ENCODE measurements around the gene KCND2. TPM values are rescaled to one million over a fixed set of nuclear protein-coding genes. Genes with fewer than 3 reads are reported as not detected.

Gene KCND2
- total RNA-seq, 3 donors from 2014 or later, result not detected

- Mint-ChIP-seq H3K9me3 (peaks cover 7% of the 10 kb centered on the region), H3K4me1 (ENCODE audit: low read depth) (no peaks in the 10 kb centered on the region), H3K27me3 (ENCODE audit: low read depth) (no peaks in the 10 kb centered on the region), H3K4me3 (no peak overlapping the region), H3K36me3 (ENCODE audit: insufficient read depth) (no peaks in the 10 kb centered on the region)
- DNase-seq (no peak), ATAC-seq (no peak)
Observed at GRCh38 chr7:120464104-120464503, 191.1 kb downstream of the KCND2 start.

GRCh38 chr7:120467676-120468075 lies 194.7 kb downstream of the KCND2 start:
- Mint-ChIP-seq H3K27me3 (ENCODE audit: low read depth) (no peaks in the 10 kb centered on the region), H3K4me3 (no peak overlapping the region), H3K36me3 (ENCODE audit: insufficient read depth) (no peaks in the 10 kb centered on the region), H3K9me3 (peaks cover 6% of the 10 kb centered on the region), H3K4me1 (ENCODE audit: low read depth) (no peaks in the 10 kb centered on the region)
- ATAC-seq, result no peak
- no peak for DNase-seq

- H3K4me3 Mint-ChIP-seq, result no peak overlapping the region
- H3K27me3 Mint-ChIP-seq (ENCODE audit: low read depth), result no peaks in the 10 kb centered on the region
- no peak for ATAC-seq
- no peaks in the 10 kb centered on the region for H3K36me3 Mint-ChIP-seq (ENCODE audit: insufficient read depth)
- H3K4me1 Mint-ChIP-seq (ENCODE audit: low read depth), result no peaks in the 10 kb centered on the region
- peaks cover 6% of the 10 kb centered on the region for H3K9me3 Mint-ChIP-seq
- DNase-seq, result no peak
Observed at GRCh38 chr7:120468611-120469010, 195.6 kb downstream of the KCND2 start.

GRCh38 chr7:120472892-120473291 lies 199.9 kb downstream of the KCND2 start:
- Mint-ChIP-seq H3K27me3 (ENCODE audit: low read depth) (no peaks in the 10 kb centered on the region), H3K36me3 (ENCODE audit: insufficient read depth) (no peaks in the 10 kb centered on the region), H3K4me1 (ENCODE audit: low read depth) (no peaks in the 10 kb centered on the region), H3K9me3 (peaks cover 2% of the 10 kb centered on the region), H3K4me3 (no peak overlapping the region)
- ATAC-seq, result no peak
- DNase-seq, result no peak

- H3K27me3 Mint-ChIP-seq (ENCODE audit: low read depth), result no peaks in the 10 kb centered on the region
- H3K36me3 Mint-ChIP-seq (ENCODE audit: insufficient read depth), result no peaks in the 10 kb centered on the region
- no peak overlapping the region for H3K4me3 Mint-ChIP-seq
- H3K4me1 Mint-ChIP-seq (ENCODE audit: low read depth), result no peaks in the 10 kb centered on the region
- H3K9me3 Mint-ChIP-seq, result peaks cover 2% of the 10 kb centered on the region
- ATAC-seq (no peak), DNase-seq (no peak)
Observed at GRCh38 chr7:120473352-120473751, 200.4 kb downstream of the KCND2 start.

- H3K9me3 Mint-ChIP-seq, result no peaks in the 10 kb centered on the region
- ATAC-seq (no peak), DNase-seq (no peak)
- no peak overlapping the region for H3K4me3 Mint-ChIP-seq
- no peaks in the 10 kb centered on the region for H3K36me3 Mint-ChIP-seq (ENCODE audit: insufficient read depth)
- no peaks in the 10 kb centered on the region for H3K27me3 Mint-ChIP-seq (ENCODE audit: low read depth)
- no peaks in the 10 kb centered on the region for H3K4me1 Mint-ChIP-seq (ENCODE audit: low read depth)
Observed at GRCh38 chr7:120475994-120476393, 203.0 kb downstream of the KCND2 start.

GRCh38 chr7:120480472-120480871 lies 207.5 kb downstream of the KCND2 start:
- ATAC-seq (no peak), DNase-seq (no peak)
- no peaks in the 10 kb centered on the region for H3K4me1 Mint-ChIP-seq (ENCODE audit: low read depth)
- no peak overlapping the region for H3K4me3 Mint-ChIP-seq
- H3K27me3 Mint-ChIP-seq (ENCODE audit: low read depth), result no peaks in the 10 kb centered on the region
- H3K9me3 Mint-ChIP-seq, result peaks cover 5% of the 10 kb centered on the region
- no peaks in the 10 kb centered on the region for H3K36me3 Mint-ChIP-seq (ENCODE audit: insufficient read depth)

- Mint-ChIP-seq H3K4me1 (ENCODE audit: low read depth) (no peaks in the 10 kb centered on the region), H3K27me3 (ENCODE audit: low read depth) (no peaks in the 10 kb centered on the region), H3K36me3 (ENCODE audit: insufficient read depth) (no peaks in the 10 kb centered on the region), H3K9me3 (peaks cover 5% of the 10 kb centered on the region), H3K4me3 (no peak overlapping the region)
- no peak for ATAC-seq
- no peak for DNase-seq
Observed at GRCh38 chr7:120480930-120481329, 208.0 kb downstream of the KCND2 start.

GRCh38 chr7:120486164-120486563 lies 213.2 kb downstream of the KCND2 start:
- no peak for ATAC-seq
- peaks cover 11% of the 10 kb centered on the region for H3K9me3 Mint-ChIP-seq
- DNase-seq, result no peak
- no peaks in the 10 kb centered on the region for H3K36me3 Mint-ChIP-seq (ENCODE audit: insufficient read depth)
- no peaks in the 10 kb centered on the region for H3K27me3 Mint-ChIP-seq (ENCODE audit: low read depth)
- H3K4me1 Mint-ChIP-seq (ENCODE audit: low read depth), result no peaks in the 10 kb centered on the region
- H3K4me3 Mint-ChIP-seq, result no peak overlapping the region

GRCh38 chr7:120502132-120502531 lies 229.2 kb downstream of the KCND2 start:
- no peaks in the 10 kb centered on the region for H3K4me1 Mint-ChIP-seq (ENCODE audit: low read depth)
- H3K4me3 Mint-ChIP-seq, result no peak overlapping the region
- DNase-seq (no peak), ATAC-seq (no peak)
- no peaks in the 10 kb centered on the region for H3K36me3 Mint-ChIP-seq (ENCODE audit: insufficient read depth)
- H3K9me3 Mint-ChIP-seq, result no peaks in the 10 kb centered on the region
- H3K27me3 Mint-ChIP-seq (ENCODE audit: low read depth), result no peaks in the 10 kb centered on the region

GRCh38 chr7:120502825-120503224 lies 229.8 kb downstream of the KCND2 start:
- Mint-ChIP-seq H3K9me3 (no peaks in the 10 kb centered on the region), H3K4me1 (ENCODE audit: low read depth) (no peaks in the 10 kb centered on the region), H3K36me3 (ENCODE audit: insufficient read depth) (no peaks in the 10 kb centered on the region), H3K27me3 (ENCODE audit: low read depth) (no peaks in the 10 kb centered on the region), H3K4me3 (no peak overlapping the region)
- ATAC-seq, result no peak
- DNase-seq, result no peak

GRCh38 chr7:120504386-120504785 lies 231.4 kb downstream of the KCND2 start:
- H3K36me3 Mint-ChIP-seq (ENCODE audit: insufficient read depth), result no peaks in the 10 kb centered on the region
- DNase-seq, result no peak
- no peaks in the 10 kb centered on the region for H3K4me1 Mint-ChIP-seq (ENCODE audit: low read depth)
- H3K27me3 Mint-ChIP-seq (ENCODE audit: low read depth), result no peaks in the 10 kb centered on the region
- ATAC-seq, result no peak
- no peak overlapping the region for H3K4me3 Mint-ChIP-seq
- no peaks in the 10 kb centered on the region for H3K9me3 Mint-ChIP-seq

- no peaks in the 10 kb centered on the region for H3K27me3 Mint-ChIP-seq (ENCODE audit: low read depth)
- ATAC-seq (no peak), DNase-seq (no peak)
- no peaks in the 10 kb centered on the region for H3K4me1 Mint-ChIP-seq (ENCODE audit: low read depth)
- H3K9me3 Mint-ChIP-seq, result no peaks in the 10 kb centered on the region
- no peaks in the 10 kb centered on the region for H3K36me3 Mint-ChIP-seq (ENCODE audit: insufficient read depth)
- no peak overlapping the region for H3K4me3 Mint-ChIP-seq
Observed at GRCh38 chr7:120505770-120506169, 232.8 kb downstream of the KCND2 start.

- Mint-ChIP-seq H3K4me3 (no peak overlapping the region), H3K9me3 (peaks cover 11% of the 10 kb centered on the region), H3K4me1 (ENCODE audit: low read depth) (no peaks in the 10 kb centered on the region), H3K27me3 (ENCODE audit: low read depth) (no peaks in the 10 kb centered on the region), H3K36me3 (ENCODE audit: insufficient read depth) (no peaks in the 10 kb centered on the region)
- no peak for ATAC-seq
- no peak for DNase-seq
Observed at GRCh38 chr7:120512701-120513100, 239.7 kb downstream of the KCND2 start.

- Mint-ChIP-seq H3K36me3 (ENCODE audit: insufficient read depth) (no peaks in the 10 kb centered on the region), H3K4me1 (ENCODE audit: low read depth) (no peaks in the 10 kb centered on the region), H3K27me3 (ENCODE audit: low read depth) (no peaks in the 10 kb centered on the region), H3K4me3 (no peak overlapping the region), H3K9me3 (peaks cover 8% of the 10 kb centered on the region)
- DNase-seq (no peak), ATAC-seq (no peak)
Observed at GRCh38 chr7:120519224-120519623, 246.2 kb downstream of the KCND2 start.

Measured in activated T-cell treated with anti-CD3 and anti-CD28 coated beads, Interleukin-2, amount 50 U/mL, for 4 hours (primary cell).